Effector memory CD4-positive, alpha-beta T cell (primary cell): Measurements from ENCODE around the gene KRT80.

Source experiments
- DNase-seq, 3 donors: peaks; one replicate each; pipeline ENCODE4 v3.0.0-alpha.2; 2020
- H3K27ac ChIP-seq: 2 replicates; pipeline ENCODE4 v1.7.0; 2013; ENCODE audit warnings: mild to moderate bottlenecking, low read length, moderate library complexity; ENCODE audit not compliant: insufficient read depth, poor library complexity, severe bottlenecking
- H3K27me3 ChIP-seq: replicated peaks from 2 replicates; pipeline ENCODE4 v1.7.0; 2013; ENCODE audit warnings: mild to moderate bottlenecking, low read length; ENCODE audit not compliant: insufficient read depth, control insufficient read depth, poor library complexity, severe bottlenecking
- H3K36me3 ChIP-seq: 2 replicates; pipeline ENCODE4 v1.7.0; 2013; ENCODE audit warnings: mild to moderate bottlenecking, low read length, moderate library complexity; ENCODE audit not compliant: control insufficient read depth, insufficient read depth
- H3K4me1 ChIP-seq: 2 replicates; pipeline ENCODE4 v1.7.0; 2013; ENCODE audit warnings: low read length, mild to moderate bottlenecking; ENCODE audit not compliant: control insufficient read depth, insufficient read depth, poor library complexity, severe bottlenecking
- H3K4me3 ChIP-seq: 2 replicates; pipeline ENCODE4 v1.7.0; 2013; ENCODE audit warnings: low read length, low read depth, mild to moderate bottlenecking; ENCODE audit not compliant: insufficient read depth, poor library complexity, severe bottlenecking
- H3K9me3 ChIP-seq: 2 replicates; pipeline ENCODE4 v1.7.0; 2013; ENCODE audit warnings: mild to moderate bottlenecking, low read length, moderate library complexity; ENCODE audit not compliant: control insufficient read depth

The KRT80 gene

DNA sequence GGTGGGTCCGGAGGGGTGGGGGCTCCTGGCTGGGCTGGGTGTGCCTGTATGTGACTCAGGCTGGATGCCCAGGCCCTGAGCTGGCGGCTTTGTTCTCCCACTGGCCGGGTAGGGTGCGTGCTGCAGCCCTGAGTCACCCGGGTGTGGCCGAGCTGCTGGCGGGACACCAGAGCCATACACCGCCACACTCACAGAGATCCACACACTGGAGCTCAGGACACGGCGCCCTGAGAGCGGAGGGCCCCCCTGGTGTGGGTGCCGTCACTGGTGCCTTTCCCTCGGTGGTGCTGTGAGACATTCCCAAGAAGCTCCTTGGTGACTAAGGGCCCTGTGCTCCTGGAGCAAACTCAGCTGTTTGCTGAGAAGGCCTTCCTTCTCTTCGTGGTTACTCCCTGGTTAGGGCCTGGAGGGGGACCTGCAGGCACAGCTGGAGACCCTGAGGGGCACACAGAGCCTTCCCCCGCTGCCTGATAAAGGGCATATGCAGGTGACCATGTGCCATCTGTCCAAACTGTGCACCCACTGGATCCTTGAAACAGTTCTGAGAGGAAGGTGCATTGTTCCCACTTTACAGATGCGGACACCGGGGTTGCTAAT, 44.3 kb downstream of the KRT80 start:
- Histone ChIP-seq H3K4me1 (peaks cover 6% of the 10 kb centered on the region), H3K27me3 (no peaks in the 10 kb centered on the region), H3K4me3 (no peak overlapping the region), H3K9me3 (no peaks in the 10 kb centered on the region), H3K36me3 (no peaks in the 10 kb centered on the region), H3K27ac (no peak overlapping the region)
- no peak for DNase-seq

DNA sequence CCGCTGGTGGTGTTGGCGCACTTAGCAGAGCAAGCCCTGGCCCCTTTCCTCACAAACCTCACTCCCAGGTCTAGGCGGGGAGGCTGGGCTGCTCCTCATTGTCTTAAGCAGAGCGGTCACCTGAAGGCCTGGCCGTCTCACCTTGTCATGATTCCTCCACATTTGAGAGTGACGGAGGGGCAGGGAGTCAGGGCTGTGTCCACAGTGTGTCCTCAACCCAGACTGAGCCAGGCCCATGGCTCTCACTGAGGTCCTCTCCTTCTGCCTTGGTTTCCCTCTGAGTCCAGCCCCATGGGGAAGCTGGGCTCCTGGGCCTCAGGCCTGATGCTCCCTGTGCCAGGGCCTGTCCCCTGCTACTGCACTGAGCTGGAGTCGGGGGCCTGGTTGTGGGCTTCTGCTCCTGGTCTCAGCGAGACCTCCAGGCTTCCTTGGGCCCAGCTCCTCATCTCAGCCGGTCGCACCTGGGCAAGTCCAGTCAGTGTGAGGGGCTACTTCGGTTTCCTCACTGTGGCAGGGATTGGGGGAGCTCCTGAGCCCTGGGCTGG, 44.9 kb downstream of the KRT80 start:
- Histone ChIP-seq H3K4me3 (no peak overlapping the region), H3K36me3 (no peaks in the 10 kb centered on the region), H3K27me3 (no peaks in the 10 kb centered on the region), H3K27ac (no peak overlapping the region), H3K9me3 (no peaks in the 10 kb centered on the region), H3K4me1 (peaks cover 2% of the 10 kb centered on the region)
- no peak for DNase-seq

GRCh38 chr12:52146089-52146821, 45.6 kb downstream of the KRT80 start:
- Histone ChIP-seq H3K9me3 (no peaks in the 10 kb centered on the region), H3K36me3 (no peaks in the 10 kb centered on the region), H3K4me1 (no peaks in the 10 kb centered on the region), H3K27me3 (no peaks in the 10 kb centered on the region), H3K4me3 (no peak overlapping the region), H3K27ac (no peak overlapping the region)
- no peak for DNase-seq

- Histone ChIP-seq H3K27me3 (no peaks in the 10 kb centered on the region), H3K36me3 (no peaks in the 10 kb centered on the region), H3K4me3 (no peak overlapping the region), H3K9me3 (no peaks in the 10 kb centered on the region), H3K27ac (no peak overlapping the region), H3K4me1 (no peaks in the 10 kb centered on the region)
- no peak for DNase-seq
Observed at GRCh38 chr12:52145228-52146088, 46.4 kb downstream of the KRT80 start.

DNA sequence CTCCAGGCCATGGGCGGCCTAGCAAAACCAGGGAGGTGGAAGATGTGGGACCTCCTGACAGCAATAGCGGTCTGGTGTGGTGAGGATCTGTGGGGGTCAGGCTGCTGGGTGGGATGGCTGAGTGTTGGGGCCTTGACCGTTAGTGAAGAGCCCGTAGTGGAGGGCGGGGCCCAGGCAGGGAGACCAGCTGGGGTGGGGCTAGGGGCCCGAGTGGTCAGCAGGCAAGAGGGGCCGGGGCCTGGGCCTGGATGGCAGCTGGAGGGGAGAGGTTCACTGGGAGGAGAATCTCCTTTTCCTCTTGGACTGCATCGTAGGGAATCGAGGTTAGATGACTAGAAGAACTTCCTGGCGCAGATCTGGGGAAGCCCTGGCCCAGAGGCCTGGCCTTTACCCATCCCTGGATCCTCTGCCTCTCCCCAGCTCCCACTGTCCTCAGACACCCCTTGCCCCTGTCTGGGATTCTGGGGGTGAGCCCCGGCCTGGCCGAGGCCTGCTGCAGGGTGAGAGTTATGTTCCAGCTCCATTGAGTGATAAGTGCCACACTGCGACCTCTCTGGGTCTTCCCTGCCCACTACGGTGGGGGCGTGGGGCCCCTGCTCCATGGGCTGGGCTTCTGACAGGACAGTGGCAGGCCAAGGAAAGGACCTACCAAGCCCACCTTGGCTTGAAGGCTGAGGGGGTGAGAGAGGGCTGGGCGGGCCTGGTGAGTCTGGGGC, 47.1 kb downstream of the KRT80 start:
- Histone ChIP-seq H3K9me3 (no peaks in the 10 kb centered on the region), H3K27ac (no peak overlapping the region), H3K36me3 (no peaks in the 10 kb centered on the region), H3K4me1 (no peaks in the 10 kb centered on the region), H3K27me3 (no peaks in the 10 kb centered on the region), H3K4me3 (no peak overlapping the region)
- DNase-seq: no peak

DNA sequence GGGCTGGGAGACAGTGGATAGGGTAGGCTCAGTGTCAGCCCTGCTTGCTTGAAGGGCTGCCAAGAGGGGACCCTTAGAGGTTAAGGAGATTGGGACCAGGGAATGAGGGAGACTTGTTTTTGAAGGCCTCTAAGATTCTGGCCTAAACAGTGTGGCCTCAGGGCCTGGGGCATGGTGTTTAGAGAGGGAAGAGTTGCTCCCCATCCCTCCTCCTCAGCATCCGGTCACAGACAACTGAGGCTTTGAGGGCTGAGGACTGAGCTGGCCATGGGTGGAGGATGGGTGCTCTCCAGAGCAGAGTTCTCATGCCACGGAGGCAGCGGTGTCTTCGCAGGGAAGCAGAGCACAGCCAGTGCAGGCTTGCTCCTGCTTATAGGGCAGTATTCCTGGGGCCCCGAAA, 49.4 kb downstream of the KRT80 start:
- Histone ChIP-seq H3K27me3 (no peaks in the 10 kb centered on the region), H3K4me3 (no peak overlapping the region), H3K36me3 (no peaks in the 10 kb centered on the region), H3K4me1 (no peaks in the 10 kb centered on the region), H3K27ac (no peak overlapping the region), H3K9me3 (no peaks in the 10 kb centered on the region)
- DNase-seq: no peak

- DNase-seq: no peak
- Histone ChIP-seq H3K4me1 (no peaks in the 10 kb centered on the region), H3K27me3 (no peaks in the 10 kb centered on the region), H3K9me3 (no peaks in the 10 kb centered on the region), H3K27ac (no peak overlapping the region), H3K36me3 (no peaks in the 10 kb centered on the region), H3K4me3 (no peak overlapping the region)
Observed at GRCh38 chr12:52141875-52142274, 49.9 kb downstream of the KRT80 start.

- DNase-seq: no peak
- Histone ChIP-seq H3K27ac (no peak overlapping the region), H3K9me3 (no peaks in the 10 kb centered on the region), H3K36me3 (no peaks in the 10 kb centered on the region), H3K4me3 (no peak overlapping the region), H3K4me1 (no peaks in the 10 kb centered on the region), H3K27me3 (no peaks in the 10 kb centered on the region)
Observed at GRCh38 chr12:52141306-52141705, 50.5 kb downstream of the KRT80 start.

GRCh38 chr12:52139579-52140062, 52.2 kb downstream of the KRT80 start:
- H3K27ac ChIP-seq: no peak overlapping the region
- no peaks in the 10 kb centered on the region for H3K4me1 ChIP-seq
- no peak overlapping the region for H3K4me3 ChIP-seq
- H3K36me3 ChIP-seq: no peaks in the 10 kb centered on the region
- DNase-seq: no peak
- no peaks in the 10 kb centered on the region for H3K9me3 ChIP-seq
- H3K27me3 ChIP-seq: no peaks in the 10 kb centered on the region
